Smooth muscle cell (in vitro differentiated cells): Measurements from ENCODE around the gene ZKSCAN2. TPM values are rescaled to one million over a fixed set of nuclear protein-coding genes. Genes with fewer than 3 reads are reported as not detected.

ENCODE experiments used
- DNase-seq: peaks from one replicate; lab custom pipeline; 2025; ENCODE audit not compliant: unreplicated experiment; lab: John Stamatoyannopoulos, UW
- H2AFZ ChIP-seq: fragments of 200-600 bp; sonication (generic); 2 replicates; pipeline ENCODE4 v1.6.0; 2016; ENCODE audit warnings: antibody characterized with exemption, low read depth, mild to moderate bottlenecking
- H3F3A ChIP-seq: fragments of 200-600 bp; sonication (generic); 2 replicates; pipeline ENCODE4 v1.6.0; 2017; ENCODE audit warnings: antibody characterized with exemption, low read depth
- H3K27ac ChIP-seq: fragments of 200-600 bp; sonication (generic); 2 replicates; pipeline ENCODE4 v1.5.1; 2016; ENCODE audit warnings: low read depth, mild to moderate bottlenecking
- H3K27me3 ChIP-seq: fragments of 200-600 bp; sonication (generic); 2 replicates; pipeline ENCODE4 v1.6.1; 2016; ENCODE audit warnings: low read depth, mild to moderate bottlenecking
- H3K36me3 ChIP-seq: fragments of 200-600 bp; sonication (generic); 2 replicates; pipeline ENCODE4 v1.5.1; 2016; ENCODE audit warnings: low read depth
- H3K4me1 ChIP-seq: fragments of 200-600 bp; sonication (generic); 2 replicates; pipeline ENCODE4 v1.5.1; 2016; ENCODE audit warnings: low read depth
- H3K4me2 ChIP-seq: fragments of 200-600 bp; sonication (generic); 2 replicates; pipeline ENCODE4 v1.6.0; 2016; ENCODE audit warnings: mild to moderate bottlenecking
- H3K4me3 ChIP-seq: fragments of 200-600 bp; sonication (generic); 2 replicates; pipeline ENCODE4 v1.5.1; 2016; ENCODE audit warnings: mild to moderate bottlenecking
- H3K79me2 ChIP-seq: fragments of 200-600 bp; sonication (generic); 2 replicates; pipeline ENCODE4 v1.6.0; 2016; ENCODE audit warnings: low read depth, mild to moderate bottlenecking
- H3K9ac ChIP-seq: fragments of 200-600 bp; sonication (generic); 2 replicates; pipeline ENCODE4 v1.6.0; 2016; ENCODE audit warnings: low read depth
- H3K9me3 ChIP-seq: fragments of 200-600 bp; sonication (generic); replicated peaks from 2 replicates; pipeline ENCODE4 v1.5.1; 2016; ENCODE audit warnings: low read depth
- H4K20me1 ChIP-seq: fragments of 200-600 bp; sonication (generic); 2 replicates; pipeline ENCODE4 v1.6.0; 2016; ENCODE audit warnings: low read depth
- CTCF ChIP-seq: fragments of 200-600 bp; sonication (generic); IDR thresholded peaks from 2 replicates; pipeline ENCODE4 v1.5.1; 2017; ENCODE audit warnings: borderline replicate concordance, mild to moderate bottlenecking, antibody characterized with exemption; ENCODE audit not compliant: insufficient read depth, poor library complexity, severe bottlenecking
- WGBS: methylation state at CpG from one replicate; pipeline ENCODE4 v1.1.7; 2016; ENCODE audit warnings: low lambda C conversion rate; 5-methylcytosine and 5-hydroxymethylcytosine counted together
- polyA plus RNA-seq: library from polyadenylated mRNA; unstranded; fragments of >200 nt; fragmentation: Nextera tagmentation; extraction: Ambion mirVana; gene quantifications from 2 replicates; pipeline ENCODE4 v1.2.1, GENCODE V29; 2016
- total RNA-seq: library from RNA; depleted of rRNA; stranded (reverse); fragments of >200 nt; gene quantifications from 2 replicates; pipeline ENCODE4 v1.2.3, GENCODE V29; 2014

ZKSCAN2 gene
- total and polyA plus RNA-seq, 2 experiments from 2014 or later, result 1.6 to 5.7 TPM

- 93% methylated on average over 6 of the region's 6 CpGs for WGBS
- Histone ChIP-seq H3K79me2 (no peaks in the 10 kb centered on the region), H3K27me3 (no peaks in the 10 kb centered on the region), H2AFZ (no peak overlapping the region), H3K4me1 (no peaks in the 10 kb centered on the region), H3K9ac (no peak overlapping the region), H3K27ac (no peak overlapping the region), H3K4me2 (no peak overlapping the region), H3F3A (no peaks in the 10 kb centered on the region), H3K4me3 (no peak overlapping the region), H3K9me3 (no peaks in the 10 kb centered on the region), H3K36me3 (no peaks in the 10 kb centered on the region), H4K20me1 (no peaks in the 10 kb centered on the region)
- no peak for TF ChIP-seq CTCF
- DNase-seq, result no peak
These were observed 39.6 kb upstream of the ZKSCAN2 start for GRCh38 chr16:25297151-25297787.

- Histone ChIP-seq H3F3A (no peaks in the 10 kb centered on the region), H3K9me3 (no peaks in the 10 kb centered on the region), H3K79me2 (no peaks in the 10 kb centered on the region), H3K36me3 (no peaks in the 10 kb centered on the region), H2AFZ (no peak overlapping the region), H3K27me3 (no peaks in the 10 kb centered on the region), H3K9ac (no peak overlapping the region), H3K4me1 (no peaks in the 10 kb centered on the region), H3K27ac (no peak overlapping the region), H3K4me3 (no peak overlapping the region), H4K20me1 (no peaks in the 10 kb centered on the region), H3K4me2 (no peak overlapping the region)
- TF ChIP-seq CTCF, result no peak
- WGBS, result 65% methylated on average over 3 of the region's 3 CpGs
- DNase-seq, result no peak
These were observed 33.9 kb upstream of the ZKSCAN2 start for GRCh38 chr16:25291580-25291979.

- no peak overlapping the region for H3K27ac ChIP-seq
- no peaks in the 10 kb centered on the region for H3K79me2 ChIP-seq
- no peak overlapping the region for H3K4me3 ChIP-seq
- no peak for DNase-seq
- 100% methylated on average over 3 of the region's 3 CpGs for WGBS
- TF ChIP-seq CTCF, result no peak
- H3K36me3 ChIP-seq, result no peaks in the 10 kb centered on the region
- H3K4me2 ChIP-seq, result no peak overlapping the region
- no peaks in the 10 kb centered on the region for H3K4me1 ChIP-seq
- H3K9ac ChIP-seq, result no peak overlapping the region
- no peaks in the 10 kb centered on the region for H3K9me3 ChIP-seq
- H3K27me3 ChIP-seq, result no peaks in the 10 kb centered on the region
- H2AFZ ChIP-seq, result no peak overlapping the region
- no peaks in the 10 kb centered on the region for H4K20me1 ChIP-seq
- H3F3A ChIP-seq, result no peaks in the 10 kb centered on the region
These were observed 31.8 kb upstream of the ZKSCAN2 start for GRCh38 chr16:25289466-25289865.

GRCh38 chr16:25279491-25279890 is 21.8 kb upstream of the ZKSCAN2 start:
- TF ChIP-seq CTCF, result no peak
- WGBS, result 79% methylated on average over 7 of the region's 7 CpGs
- H3K36me3 ChIP-seq, result no peaks in the 10 kb centered on the region
- no peak overlapping the region for H3K27ac ChIP-seq
- H4K20me1 ChIP-seq, result no peaks in the 10 kb centered on the region
- no peaks in the 10 kb centered on the region for H3K4me1 ChIP-seq
- H3K9me3 ChIP-seq, result no peaks in the 10 kb centered on the region
- no peaks in the 10 kb centered on the region for H3K79me2 ChIP-seq
- no peak for DNase-seq
- H3K27me3 ChIP-seq, result no peaks in the 10 kb centered on the region
- no peak overlapping the region for H3K9ac ChIP-seq
- no peak overlapping the region for H3K4me2 ChIP-seq
- H3F3A ChIP-seq, result no peaks in the 10 kb centered on the region
- no peak overlapping the region for H2AFZ ChIP-seq
- no peak overlapping the region for H3K4me3 ChIP-seq
